Fibroblast of lung (primary cell): ENCODE data around the gene RIN2.

Experiments used
- EZH2 ChIP-seq: IDR thresholded peaks from 2 replicates; pipeline ENCODE4 v1.5.1; 2012; ENCODE audit warnings: low read length, control low read depth, mild to moderate bottlenecking; ENCODE audit errors: missing control alignments
- TF ChIP-seq, protein P1 (sequence below), 2 donors: IDR thresholded peaks in 1 of 2; conservative IDR thresholded peaks in 1 of 2; 1 replicate in 1 of 2; 2 replicates in 1 of 2; pipeline ENCODE4 v1.5.1; 2011 to 2012; ENCODE audit warnings: low read length in 2 of 2, control low read depth in 1 of 2, inconsistent platforms in 1 of 2, low read depth in 1 of 2, mild to moderate bottlenecking in 1 of 2

DNA sequence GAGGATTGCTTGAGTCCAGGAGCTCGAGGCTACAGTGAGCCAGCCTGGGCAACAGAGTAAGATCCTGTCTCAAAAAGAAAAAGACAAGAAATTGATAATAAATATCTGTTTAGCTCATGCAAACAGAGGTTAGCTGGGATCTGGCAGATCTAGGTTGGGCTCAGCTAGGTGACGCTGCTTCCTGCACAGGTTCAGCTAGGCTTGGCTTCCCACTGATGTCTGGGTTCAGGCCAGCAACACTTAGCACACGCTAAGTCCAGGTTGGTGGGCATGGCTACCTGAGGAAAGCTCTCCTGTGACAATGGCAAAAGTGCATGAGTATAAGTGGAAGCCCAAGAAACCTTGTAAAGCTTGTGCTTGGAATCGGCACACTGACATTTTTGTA is 48.7 kb downstream of the RIN2 start:
- TF ChIP-seq, protein P1, sequence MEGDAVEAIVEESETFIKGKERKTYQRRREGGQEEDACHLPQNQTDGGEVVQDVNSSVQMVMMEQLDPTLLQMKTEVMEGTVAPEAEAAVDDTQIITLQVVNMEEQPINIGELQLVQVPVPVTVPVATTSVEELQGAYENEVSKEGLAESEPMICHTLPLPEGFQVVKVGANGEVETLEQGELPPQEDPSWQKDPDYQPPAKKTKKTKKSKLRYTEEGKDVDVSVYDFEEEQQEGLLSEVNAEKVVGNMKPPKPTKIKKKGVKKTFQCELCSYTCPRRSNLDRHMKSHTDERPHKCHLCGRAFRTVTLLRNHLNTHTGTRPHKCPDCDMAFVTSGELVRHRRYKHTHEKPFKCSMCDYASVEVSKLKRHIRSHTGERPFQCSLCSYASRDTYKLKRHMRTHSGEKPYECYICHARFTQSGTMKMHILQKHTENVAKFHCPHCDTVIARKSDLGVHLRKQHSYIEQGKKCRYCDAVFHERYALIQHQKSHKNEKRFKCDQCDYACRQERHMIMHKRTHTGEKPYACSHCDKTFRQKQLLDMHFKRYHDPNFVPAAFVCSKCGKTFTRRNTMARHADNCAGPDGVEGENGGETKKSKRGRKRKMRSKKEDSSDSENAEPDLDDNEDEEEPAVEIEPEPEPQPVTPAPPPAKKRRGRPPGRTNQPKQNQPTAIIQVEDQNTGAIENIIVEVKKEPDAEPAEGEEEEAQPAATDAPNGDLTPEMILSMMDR (conservative IDR thresholded peaks at IDR 0.05 in 1 of 2, IDR thresholded peaks at IDR 0.05 in 1 of 2; ENCODE audit: low read depth in 1 of 2, low read length in 2 of 2), result no peak
- TF ChIP-seq EZH2, result no peak
